Skin of body (tissue), 2 donors: ENCODE results near the gene MKNK1. TPM values are rescaled to one million over a fixed set of nuclear protein-coding genes. Genes with fewer than 3 reads are reported as not detected.
"Not testable (repeated sequence)": the region's sequence is repeated elsewhere in the genome, so short reads cannot be mapped to it uniquely, and the experiment has no call there.

Experiments used
- DNase-seq: peaks from one replicate; lab custom pipeline; 2025; lab: John Stamatoyannopoulos, UW
- total RNA-seq: library from RNA; depleted of rRNA; stranded (reverse); fragments of >200 nt; gene quantifications from one replicate; pipeline ENCODE4 v1.2.3, GENCODE V29; 2014

The MKNK1 gene
- total RNA-seq: 27.0 TPM

DNA sequence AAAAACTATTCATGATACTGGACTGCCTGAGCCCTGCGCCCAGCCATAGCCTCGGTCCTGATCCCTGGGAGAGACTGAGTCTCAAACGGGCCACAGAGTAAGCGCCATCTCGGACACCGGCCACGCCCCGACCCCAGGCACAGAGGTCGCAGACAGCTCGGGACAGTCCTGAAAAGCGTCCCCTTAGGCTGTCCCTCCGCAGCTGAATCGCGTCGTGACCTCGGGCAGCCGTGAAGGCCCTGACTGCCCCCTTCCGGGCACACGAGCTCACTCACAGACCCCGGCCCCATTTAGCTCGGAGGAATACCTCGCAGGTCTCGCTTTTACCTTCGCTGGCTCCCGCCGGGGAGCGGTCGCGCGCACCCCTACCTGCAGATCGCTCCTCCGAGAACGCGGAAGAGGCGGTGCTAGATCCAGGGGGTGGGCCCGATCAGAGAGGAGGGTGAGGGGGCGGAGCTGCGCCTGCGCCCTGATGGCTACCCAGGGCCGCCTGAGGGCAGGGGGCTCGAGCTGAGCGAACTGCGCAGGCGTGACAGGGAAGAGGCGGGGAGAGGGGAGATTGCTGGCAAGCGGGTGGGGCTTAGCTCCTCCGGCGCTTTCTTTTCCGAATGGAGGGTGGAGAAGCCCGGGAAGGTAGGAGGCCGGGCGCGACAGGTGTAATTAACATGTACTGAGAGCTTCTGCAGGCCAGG lies at the start of gene MKNK1:
MKNK1 (minus strand) TSS at position 411 of the 692 bp plus-strand sequence. CDS start 20,941 bp downstream, outside the sequence.
- peak; percentile 95 for DNase-seq

DNA sequence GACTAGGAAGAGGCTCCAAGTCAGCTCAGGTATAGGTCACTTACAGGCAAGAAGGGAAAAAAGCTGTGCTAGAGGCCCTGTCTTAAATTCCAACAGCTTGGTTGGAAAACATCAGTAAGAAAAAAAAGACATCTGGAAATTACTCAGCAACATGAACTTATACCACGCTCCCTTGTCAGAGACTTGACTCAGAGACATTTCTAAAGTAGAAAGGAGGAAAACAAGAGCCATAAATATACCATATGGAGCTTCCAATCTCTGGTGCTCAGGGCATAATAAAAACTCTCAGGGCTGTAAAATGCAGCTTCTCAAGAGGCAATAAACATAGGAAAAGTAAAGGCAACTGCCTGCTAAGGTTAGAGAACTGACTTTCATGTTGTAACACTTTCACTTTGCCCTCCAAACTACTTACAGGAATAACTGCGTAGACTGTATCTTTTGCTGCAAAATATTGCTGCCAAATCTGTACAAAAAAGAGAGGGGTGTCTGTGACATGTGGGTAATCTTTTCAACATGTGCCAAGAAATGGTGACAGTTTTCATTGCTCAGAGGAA lies 49.4 kb upstream of the MKNK1 start:
- peak; percentile 2 for DNase-seq

- no peak for DNase-seq
Observed at GRCh38 chr1:46652321-46653100, 48.4 kb upstream of the MKNK1 start.

DNA sequence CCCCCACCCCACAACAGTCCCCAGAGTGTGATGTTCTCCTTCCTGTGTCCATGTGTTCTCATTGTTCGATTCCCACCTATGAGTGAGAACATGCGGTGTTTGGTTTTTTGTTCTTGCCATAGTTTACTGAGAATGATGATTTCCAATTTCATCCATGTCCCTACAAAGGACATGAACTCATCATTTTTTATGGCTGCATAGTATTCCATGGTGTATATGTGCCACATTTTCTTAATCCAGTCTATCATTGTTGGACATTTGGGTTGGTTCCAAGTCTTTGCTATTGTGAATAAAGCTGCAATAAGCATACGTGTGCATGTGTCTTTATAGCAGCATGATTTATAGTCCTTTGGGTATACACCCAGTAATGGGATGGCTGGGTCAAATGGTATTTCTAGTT lies 47.1 kb upstream of the MKNK1 start:
- not testable (repeated sequence) for DNase-seq

DNA sequence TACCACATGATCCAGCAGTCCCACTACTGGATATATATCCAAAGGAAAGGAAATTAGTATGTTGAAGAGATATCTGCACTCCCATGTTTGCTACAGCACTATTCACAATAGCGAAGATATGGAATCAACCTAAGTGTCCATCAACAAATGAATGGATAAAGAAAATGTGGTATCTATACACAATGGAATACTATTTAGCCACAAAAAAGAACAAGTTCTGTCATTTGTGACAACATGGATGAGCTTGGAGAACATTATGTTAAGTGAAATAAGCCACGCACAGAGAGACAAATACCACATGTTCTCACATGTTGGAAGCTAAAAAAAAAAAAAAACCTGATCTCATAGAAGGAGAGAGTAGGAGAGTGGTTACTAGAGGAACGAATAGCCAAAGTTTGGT lies 46.4 kb upstream of the MKNK1 start:
- no peak for DNase-seq

DNA sequence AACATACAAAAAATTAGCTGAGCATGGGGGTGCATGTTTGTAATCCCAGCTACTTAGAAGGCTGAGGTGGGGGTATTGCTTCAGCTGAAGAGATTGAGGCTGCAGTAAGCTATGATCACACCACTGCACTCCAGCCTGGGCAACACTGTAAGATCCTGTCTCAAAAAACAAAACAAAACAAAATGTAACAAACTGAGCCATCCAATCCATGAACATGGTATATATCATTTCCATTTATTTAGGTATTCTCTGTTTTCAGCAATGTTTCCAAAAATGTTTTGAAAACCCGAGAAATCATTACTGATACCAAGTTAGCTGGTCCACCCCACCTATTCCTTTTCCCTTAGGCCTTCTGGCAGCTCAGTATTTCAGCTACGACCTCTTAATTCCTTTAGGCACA lies 45.7 kb upstream of the MKNK1 start:
- no peak for DNase-seq

- no peak for DNase-seq
Observed at GRCh38 chr1:46647611-46648010, 43.5 kb upstream of the MKNK1 start.

- DNase-seq: no peak
Observed at GRCh38 chr1:46646844-46647243, 42.8 kb upstream of the MKNK1 start.

GRCh38 chr1:46646331-46646730 lies 42.3 kb upstream of the MKNK1 start:
- no peak for DNase-seq

DNA sequence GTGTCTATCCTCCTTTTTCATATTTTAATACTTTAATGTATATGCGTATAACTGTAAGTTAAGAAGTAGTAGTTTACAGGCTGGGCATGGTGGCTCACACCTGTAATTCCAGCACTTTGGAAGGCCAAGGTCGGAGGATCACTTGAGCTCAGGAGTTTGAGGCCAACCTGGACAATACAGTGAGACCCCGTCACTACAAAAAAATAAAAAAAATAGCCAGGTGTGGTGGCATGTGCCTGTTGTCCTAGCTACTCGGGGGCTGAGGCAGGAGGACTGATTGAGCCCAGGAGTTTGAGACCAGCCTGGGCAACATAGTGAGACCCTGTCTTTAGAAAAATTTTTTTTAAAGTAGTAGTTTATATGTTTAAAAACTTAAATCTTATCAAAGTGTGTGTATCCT lies 41.7 kb upstream of the MKNK1 start:
- DNase-seq: no peak

DNA sequence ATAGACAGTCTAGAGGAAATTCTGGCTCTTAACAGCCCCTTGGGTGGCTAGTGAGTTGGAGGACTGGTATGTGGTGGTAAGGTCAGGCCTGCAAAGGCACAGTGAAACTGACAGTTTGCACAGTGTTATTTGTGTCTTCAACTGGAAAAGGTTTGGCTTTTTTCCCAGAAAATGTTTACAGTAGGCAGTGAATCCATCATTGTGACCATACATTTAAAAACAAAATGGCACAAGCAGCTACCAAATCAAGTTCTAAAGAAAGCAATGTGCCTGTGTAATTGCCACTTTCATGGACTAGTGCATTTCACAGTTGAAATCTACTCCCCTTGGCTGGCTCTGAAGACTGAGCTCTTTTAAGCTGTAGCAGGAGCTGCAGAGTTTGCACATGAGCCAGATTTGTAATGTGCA lies 39.3 kb upstream of the MKNK1 start:
- no peak for DNase-seq

GRCh38 chr1:46642115-46642680 lies 38.1 kb upstream of the MKNK1 start:
- no peak for DNase-seq

DNA sequence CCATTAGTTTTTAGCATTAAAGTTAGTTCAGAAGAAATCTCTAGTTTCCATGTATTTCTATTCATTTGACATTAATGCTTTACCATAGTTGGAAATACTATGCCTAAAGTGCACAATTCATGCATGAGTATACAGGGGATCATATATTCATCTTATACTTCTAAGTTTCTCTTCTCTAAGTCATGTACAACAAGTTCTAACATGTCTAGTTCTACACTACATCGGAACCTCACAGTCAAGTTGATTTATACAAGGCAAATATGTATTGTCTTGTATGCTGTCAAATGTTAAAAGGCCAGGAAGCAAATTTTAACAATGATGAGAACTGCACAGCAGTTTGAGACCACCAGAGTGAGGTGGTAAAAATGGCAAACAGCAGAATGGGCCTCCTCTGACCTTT lies 35.5 kb upstream of the MKNK1 start:
- DNase-seq: no peak

GRCh38 chr1:46638921-46639320 lies 34.9 kb upstream of the MKNK1 start:
- DNase-seq: no peak

GRCh38 chr1:46637444-46638083 lies 33.5 kb upstream of the MKNK1 start:
- DNase-seq: no peak

- DNase-seq: no peak
Observed at GRCh38 chr1:46635205-46635604, 31.1 kb upstream of the MKNK1 start.

- DNase-seq: no peak
Observed at GRCh38 chr1:46630719-46631118, 26.7 kb upstream of the MKNK1 start.

DNA sequence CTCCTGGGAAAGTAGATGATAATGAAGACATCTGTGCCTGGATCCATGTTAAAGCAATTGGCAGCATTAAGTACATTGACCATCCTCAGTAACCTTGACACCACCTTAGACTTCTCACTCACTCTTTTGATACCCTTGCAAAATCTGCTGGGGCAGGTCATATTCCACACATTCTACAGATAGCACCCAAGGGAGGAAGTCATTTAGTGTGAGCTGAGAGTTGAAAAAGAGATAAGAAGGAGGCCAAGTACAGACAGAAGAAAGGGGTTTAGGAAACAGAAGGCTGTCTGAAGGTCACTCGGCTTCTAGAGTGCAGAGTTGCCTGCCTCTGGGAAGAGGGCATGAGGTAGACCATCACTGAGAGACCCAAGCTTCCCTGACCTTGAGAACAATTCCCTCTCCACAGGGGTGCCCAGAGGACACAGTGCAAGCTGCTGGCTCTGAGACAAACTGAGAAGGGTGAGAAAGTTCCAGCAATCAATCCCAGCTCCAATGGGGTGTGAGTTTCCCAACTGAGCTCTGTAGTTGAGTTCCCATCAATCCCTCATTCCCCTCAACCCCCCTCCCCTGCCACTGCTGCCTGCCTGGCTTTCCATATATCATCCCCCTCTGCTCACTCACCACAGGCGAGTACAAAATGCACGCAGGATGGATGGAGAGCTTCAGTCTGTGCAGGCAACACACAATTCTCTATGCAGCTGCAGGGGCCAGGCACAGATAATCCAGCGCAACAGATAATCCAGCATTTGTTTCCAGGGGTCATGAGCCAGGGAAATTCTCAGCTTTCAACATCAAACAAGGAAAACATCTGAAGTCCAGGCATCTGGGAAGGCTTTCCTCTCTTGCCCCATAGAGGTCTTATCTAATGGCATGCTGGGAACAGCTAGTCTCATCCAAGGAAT lies 19.9 kb upstream of the MKNK1 start:
- no peak for DNase-seq

- DNase-seq: no peak
Observed at GRCh38 chr1:46622344-46622743, 18.3 kb upstream of the MKNK1 start.

DNA sequence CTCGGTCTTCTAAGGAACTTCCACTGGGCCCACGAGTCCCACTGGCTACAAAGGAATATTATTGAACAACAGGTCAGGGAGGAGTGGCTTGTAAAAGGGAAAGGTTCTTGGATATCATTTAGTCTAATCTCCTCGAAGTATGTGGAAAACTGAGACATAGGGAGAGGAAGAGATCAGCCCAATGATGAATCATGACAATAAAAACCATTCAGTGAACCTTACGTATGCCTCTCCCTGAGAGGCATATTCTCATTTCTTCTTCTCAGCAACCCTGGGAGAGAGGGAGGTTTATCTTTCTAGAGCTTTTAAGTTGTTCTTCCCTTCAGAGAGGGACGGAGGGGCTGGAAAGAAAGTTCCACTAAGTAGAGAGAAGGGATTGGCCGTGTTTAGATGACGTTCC lies 17.9 kb upstream of the MKNK1 start:
- DNase-seq: no peak
